ENCODE measurements around the gene CNPY1. TPM values are rescaled to one million over a fixed set of nuclear protein-coding genes. Genes with fewer than 3 reads are reported as not detected.
A peak's percentile ranks its signal among the peaks of the same experiment; 100 is the strongest.

Gene CNPY1
- total RNA-seq, 4 donors from 2014 or later: 0.25 TPM; not detected in 3

DNA sequence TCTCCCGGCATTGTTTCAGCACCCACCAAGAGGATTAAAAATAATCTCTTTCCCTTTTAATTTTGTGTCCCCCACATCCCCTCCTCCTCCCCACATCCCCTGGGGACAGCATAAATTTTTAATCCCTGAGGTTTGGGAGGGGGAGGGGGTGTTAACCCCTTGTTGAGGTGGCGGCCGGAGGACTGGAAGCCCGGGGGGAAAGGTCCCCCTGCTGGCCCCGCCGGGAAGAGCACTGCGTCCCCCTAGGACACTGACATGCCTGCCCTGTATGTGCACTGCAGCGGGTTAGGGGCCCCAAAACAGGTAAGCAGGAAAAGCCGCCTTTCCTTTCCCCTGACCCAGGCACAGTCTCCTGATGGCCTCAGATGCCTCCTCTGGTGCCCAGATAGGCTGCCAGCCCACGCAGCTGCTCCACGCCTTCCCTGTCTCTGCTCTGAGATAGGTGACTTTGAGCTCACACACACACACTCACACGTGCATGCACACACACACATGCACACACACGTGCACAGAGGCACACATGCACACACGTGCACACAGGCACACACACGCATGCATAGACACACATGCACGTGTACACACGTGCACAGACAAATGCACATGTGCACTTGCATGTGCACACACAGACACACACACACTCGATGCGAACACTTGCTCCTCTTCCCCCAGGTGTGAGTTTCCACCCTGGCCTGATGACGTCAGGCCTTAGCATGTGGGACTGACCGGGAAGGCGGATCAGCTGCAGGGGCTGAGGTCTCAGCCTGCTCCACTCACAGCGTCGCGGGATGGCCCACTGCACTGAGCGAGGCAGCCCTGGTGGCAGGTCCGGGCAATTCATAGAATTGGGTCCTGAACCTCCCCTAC, 12.3 kb downstream of the CNPY1 start:
- in situ Hi-C loops (cut with MboI; ENCODE audit: low sequenced_read_pairs in 4 of 4): no loop called here
- peak in 1 of 2 donors; percentile 30 for ATAC-seq
- peaks cover 0 to 10% of the 10 kb centered on the region in 2 donors for H3K4me1 ChIP-seq
- intact Hi-C loops (cut with DNase I; ENCODE audit: low total_unique reads): no loop called here
- H3K9me3 ChIP-seq: no peaks in the 10 kb centered on the region
- H3K27me3 ChIP-seq: peaks cover 45 to 67% (median 59%) of the 10 kb centered on the region in 3 donors
- TF ChIP-seq, protein P1, sequence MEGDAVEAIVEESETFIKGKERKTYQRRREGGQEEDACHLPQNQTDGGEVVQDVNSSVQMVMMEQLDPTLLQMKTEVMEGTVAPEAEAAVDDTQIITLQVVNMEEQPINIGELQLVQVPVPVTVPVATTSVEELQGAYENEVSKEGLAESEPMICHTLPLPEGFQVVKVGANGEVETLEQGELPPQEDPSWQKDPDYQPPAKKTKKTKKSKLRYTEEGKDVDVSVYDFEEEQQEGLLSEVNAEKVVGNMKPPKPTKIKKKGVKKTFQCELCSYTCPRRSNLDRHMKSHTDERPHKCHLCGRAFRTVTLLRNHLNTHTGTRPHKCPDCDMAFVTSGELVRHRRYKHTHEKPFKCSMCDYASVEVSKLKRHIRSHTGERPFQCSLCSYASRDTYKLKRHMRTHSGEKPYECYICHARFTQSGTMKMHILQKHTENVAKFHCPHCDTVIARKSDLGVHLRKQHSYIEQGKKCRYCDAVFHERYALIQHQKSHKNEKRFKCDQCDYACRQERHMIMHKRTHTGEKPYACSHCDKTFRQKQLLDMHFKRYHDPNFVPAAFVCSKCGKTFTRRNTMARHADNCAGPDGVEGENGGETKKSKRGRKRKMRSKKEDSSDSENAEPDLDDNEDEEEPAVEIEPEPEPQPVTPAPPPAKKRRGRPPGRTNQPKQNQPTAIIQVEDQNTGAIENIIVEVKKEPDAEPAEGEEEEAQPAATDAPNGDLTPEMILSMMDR (IDR thresholded peaks at IDR 0.05 in 4 of 5, conservative IDR thresholded peaks at IDR 0.05 in 1 of 5): peak in 3 of 5 experiments; percentile 14 to 46 (median 17)
- no peak for TF ChIP-seq POLR2A (IDR thresholded peaks at IDR 0.05)
- H3K36me3 ChIP-seq: no peaks in the 10 kb centered on the region
- DNase-seq: no peak
- peak overlapping the region; percentile 16 to 53 (median 26) for H3K4me3 ChIP-seq
- H3K27ac ChIP-seq: no peak overlapping the region

- H3K9me3 ChIP-seq: no peaks in the 10 kb centered on the region
- in situ Hi-C loops (cut with MboI; ENCODE audit: low sequenced_read_pairs in 4 of 4): no loop called here
- ATAC-seq (no peak), DNase-seq (no peak)
- peaks cover 0 to 10% of the 10 kb centered on the region in 2 donors for H3K4me1 ChIP-seq
- H3K36me3 ChIP-seq: no peaks in the 10 kb centered on the region
- intact Hi-C loops (cut with DNase I; ENCODE audit: low total_unique reads): no loop called here
- H3K27me3 ChIP-seq: peaks cover 45 to 63% (median 56%) of the 10 kb centered on the region in 3 donors
- no peak overlapping the region for H3K27ac ChIP-seq
- TF ChIP-seq, protein P1 (IDR thresholded peaks at IDR 0.05 in 4 of 5, conservative IDR thresholded peaks at IDR 0.05 in 1 of 5): no peak
- no peak for TF ChIP-seq POLR2A (IDR thresholded peaks at IDR 0.05)
- H3K4me3 ChIP-seq: peak overlapping the region; percentile 16 to 53 (median 26)
Measured at GRCh38 chr7:155533120-155533826, 13.1 kb downstream of the CNPY1 start.

DNA sequence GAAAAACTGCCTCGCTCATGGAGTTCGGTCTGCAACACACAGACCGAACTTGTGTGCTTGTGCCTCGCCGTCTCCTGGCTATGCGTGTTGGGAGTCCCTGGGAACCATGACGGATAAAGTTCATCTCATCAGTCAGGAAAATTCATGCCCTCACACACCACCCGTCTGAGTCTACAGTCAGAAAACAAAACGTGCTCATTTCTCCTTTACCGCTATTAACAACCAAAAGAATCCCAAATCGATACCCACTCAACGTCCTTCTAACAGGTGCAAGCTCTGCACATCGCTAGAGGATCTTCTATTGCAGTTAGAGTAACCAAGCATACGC, 13.6 kb downstream of the CNPY1 start:
- H3K4me1 ChIP-seq: peaks cover 0 to 10% of the 10 kb centered on the region in 2 donors
- TF ChIP-seq, protein P1 (IDR thresholded peaks at IDR 0.05 in 4 of 5, conservative IDR thresholded peaks at IDR 0.05 in 1 of 5): no peak
- intact Hi-C loops (cut with DNase I; ENCODE audit: low total_unique reads) (no loop called here), in situ Hi-C loops (cut with MboI; ENCODE audit: low sequenced_read_pairs in 4 of 4) (no loop called here)
- H3K27ac ChIP-seq: no peak overlapping the region
- H3K27me3 ChIP-seq: peaks cover 45 to 64% (median 56%) of the 10 kb centered on the region in 3 donors
- H3K36me3 ChIP-seq: no peaks in the 10 kb centered on the region
- DNase-seq: no peak
- H3K4me3 ChIP-seq: peak overlapping the region in 3 of 4 donors; percentile 16 to 53 (median 35)
- H3K9me3 ChIP-seq: no peaks in the 10 kb centered on the region
- ATAC-seq: no peak

GRCh38 chr7:155531681-155532080, 14.7 kb downstream of the CNPY1 start:
- peaks cover 0 to 10% of the 10 kb centered on the region in 2 donors for H3K4me1 ChIP-seq
- H3K9me3 ChIP-seq: no peaks in the 10 kb centered on the region
- intact Hi-C loops (cut with DNase I; ENCODE audit: low total_unique reads) (no loop called here), in situ Hi-C loops (cut with MboI; ENCODE audit: low sequenced_read_pairs in 4 of 4) (no loop called here)
- no peak overlapping the region for H3K27ac ChIP-seq
- ATAC-seq (no peak), DNase-seq (no peak)
- no peak for TF ChIP-seq POLR2A (IDR thresholded peaks at IDR 0.05)
- TF ChIP-seq, protein P1 (IDR thresholded peaks at IDR 0.05 in 4 of 5, conservative IDR thresholded peaks at IDR 0.05 in 1 of 5): no peak
- H3K36me3 ChIP-seq: no peaks in the 10 kb centered on the region
- no peak overlapping the region for H3K4me3 ChIP-seq
- H3K27me3 ChIP-seq: peaks cover 45 to 66% (median 54%) of the 10 kb centered on the region in 3 donors

All from gastrocnemius medialis (tissue), 4 donors.